Neuronal stem cell (in vitro differentiated cells): Measurements from ENCODE around the gene ZFYVE28.

Source experiments
- DNase-seq: peaks from one replicate; pipeline ENCODE4 v3.0.0-alpha.2; 2013; ENCODE audit warnings: low spot score
- H2AFZ ChIP-seq: one replicate; pipeline ENCODE4 v1.6.1; 2013; ENCODE audit warnings: mild to moderate bottlenecking, low read length, inconsistent platforms
- H2AK5ac ChIP-seq: 2 replicates; pipeline ENCODE4 v1.6.1; 2013; ENCODE audit warnings: low read depth, mild to moderate bottlenecking, inconsistent platforms, low read length, moderate library complexity, mixed read lengths
- H2BK120ac ChIP-seq: 2 replicates; pipeline ENCODE4 v1.6.1; 2013; ENCODE audit warnings: low read depth, mild to moderate bottlenecking, inconsistent platforms, low read length, moderate library complexity, mixed read lengths
- H2BK12ac ChIP-seq: one replicate; pipeline ENCODE4 v1.6.1; 2013; ENCODE audit warnings: low read length, inconsistent platforms
- H2BK15ac ChIP-seq: 2 replicates; pipeline ENCODE4 v1.6.1; 2013; ENCODE audit warnings: mild to moderate bottlenecking, low read length, inconsistent platforms, mixed read lengths
- H2BK5ac ChIP-seq: one replicate; pipeline ENCODE4 v1.6.1; 2013; ENCODE audit warnings: inconsistent platforms, mild to moderate bottlenecking, low read length, moderate library complexity
- H3K14ac ChIP-seq: one replicate; pipeline ENCODE4 v1.6.1; 2013; ENCODE audit warnings: low read length, inconsistent platforms
- H3K18ac ChIP-seq: 2 replicates; pipeline ENCODE4 v1.6.1; 2013; ENCODE audit warnings: low read length, inconsistent platforms
- H3K23ac ChIP-seq: 2 replicates; pipeline ENCODE4 v1.6.1; 2013; ENCODE audit warnings: low read depth, mild to moderate bottlenecking, mixed read lengths, low read length, inconsistent platforms; ENCODE audit not compliant: poor library complexity
- H3K27ac ChIP-seq: replicated peaks from 3 replicates; pipeline ENCODE4 v1.5.1; 2013; ENCODE audit warnings: low read length, inconsistent platforms
- H3K27me3 ChIP-seq, 3 experiments: 2 replicates each; pipeline ENCODE4 v1.6.1; 2013; ENCODE audit warnings: low read length in 3 of 3, mild to moderate bottlenecking in 2 of 3, inconsistent platforms in 1 of 3, low read depth in 1 of 3, mixed read lengths in 1 of 3, moderate library complexity in 1 of 3; ENCODE audit not compliant: control insufficient read depth in 3 of 3, insufficient read depth in 3 of 3
- H3K36me3 ChIP-seq, 2 donors: replicated peaks in 1 of 2; 2 replicates each; pipeline ENCODE4 v1.6.1; 2013; ENCODE audit warnings: low read length in 2 of 2; ENCODE audit not compliant: control insufficient read depth in 2 of 2, insufficient read depth in 2 of 2
- H3K4ac ChIP-seq: 2 replicates; pipeline ENCODE4 v1.6.1; 2013; ENCODE audit warnings: inconsistent platforms, mild to moderate bottlenecking, low read length, moderate library complexity
- H3K4me1 ChIP-seq, 2 donors: 1 replicate in 1 of 2; 2 replicates in 1 of 2; pipeline ENCODE4 v1.6.1; 2013; ENCODE audit warnings: low read length in 2 of 2, low read depth in 1 of 2; ENCODE audit not compliant: control insufficient read depth in 2 of 2, insufficient read depth in 1 of 2
- H3K4me2 ChIP-seq: one replicate; pipeline ENCODE4 v1.6.1; 2013; ENCODE audit warnings: mild to moderate bottlenecking, low read length, inconsistent platforms; ENCODE audit not compliant: insufficient read depth, poor library complexity, severe bottlenecking
- H3K4me3 ChIP-seq, 2 donors: 2 replicates each; pipeline ENCODE4 v1.5.1; 2013; ENCODE audit warnings: low read length in 2 of 2, mild to moderate bottlenecking in 2 of 2, inconsistent platforms in 1 of 2, moderate library complexity in 1 of 2
- H3K79me1 ChIP-seq: one replicate; pipeline ENCODE4 v1.6.1; 2013; ENCODE audit warnings: low read depth, mild to moderate bottlenecking, inconsistent platforms, low read length, moderate library complexity
- H3K9ac ChIP-seq: one replicate; pipeline ENCODE4 v1.6.1; 2013; ENCODE audit warnings: mild to moderate bottlenecking, low read depth, low read length, inconsistent platforms; ENCODE audit not compliant: poor library complexity
- H3K9me3 ChIP-seq, 2 donors: replicated peaks in 1 of 2; 2 replicates each; pipeline versions ENCODE3 to v1.6.1; 2013; ENCODE audit warnings: low read length in 2 of 2, mild to moderate bottlenecking in 2 of 2, inconsistent platforms in 1 of 2, low read depth in 1 of 2, mixed read lengths in 1 of 2, moderate library complexity in 1 of 2; ENCODE audit not compliant: control insufficient read depth in 2 of 2, insufficient read depth in 1 of 2
- H4K8ac ChIP-seq: one replicate; pipeline ENCODE4 v1.6.1; 2013; ENCODE audit warnings: low read depth, mild to moderate bottlenecking, inconsistent platforms, low read length, moderate library complexity
- H4K91ac ChIP-seq: one replicate; pipeline ENCODE4 v1.6.1; 2013; ENCODE audit warnings: low read length, low read depth, mild to moderate bottlenecking, inconsistent platforms; ENCODE audit not compliant: poor library complexity
- WGBS, 2 donors: extraction: QIAGEN DNeasy Blood & Tissue Kit; methylation state at CpG; one replicate each; pipeline ENCODE4 v1.1.7; 2013; ENCODE audit warnings: missing lambda C conversion rate in 2 of 2, mixed read lengths in 1 of 2; ENCODE audit not compliant: insufficient read length in 2 of 2, insufficient replicate concordance in 1 of 2; ENCODE audit errors: extremely low coverage in 2 of 2; 5-methylcytosine and 5-hydroxymethylcytosine counted together

ZFYVE28 gene

DNA sequence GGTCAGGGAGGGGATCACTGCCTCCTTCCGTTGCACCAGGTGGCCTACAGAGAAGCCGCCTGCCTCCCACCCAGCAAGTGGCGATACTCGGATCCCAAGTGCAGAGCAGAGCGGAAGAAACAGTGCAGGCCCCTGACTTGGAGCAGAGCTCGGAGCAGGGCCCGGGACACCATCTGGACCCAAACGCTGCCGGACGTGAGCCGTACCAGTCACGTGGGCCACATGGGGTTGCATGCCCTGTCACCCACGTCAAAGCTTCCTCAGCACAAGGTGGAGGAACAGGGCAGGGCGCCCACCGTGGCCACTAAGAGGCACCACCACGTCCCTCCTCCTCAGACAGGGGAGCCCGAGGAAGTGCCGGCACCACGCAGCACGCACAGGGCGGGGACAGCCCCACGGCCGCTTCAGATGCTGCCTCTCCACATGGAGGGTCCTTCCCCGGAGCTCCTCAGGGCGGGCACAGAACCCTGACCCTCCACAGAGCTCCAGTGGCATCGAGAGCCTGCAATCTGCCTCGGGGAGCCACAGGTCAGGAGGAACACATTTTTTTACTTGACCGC lies 18.7 kb downstream of the ZFYVE28 start:
- H3K14ac ChIP-seq = peak overlapping the region; percentile 14
- no peaks in the 10 kb centered on the region for H3K79me1 ChIP-seq
- H3K27me3 ChIP-seq = peaks cover 2 to 56% (median 14%) of the 10 kb centered on the region in 3 experiments
- H3K23ac ChIP-seq = no peak overlapping the region
- H3K36me3 ChIP-seq = no peaks in the 10 kb centered on the region
- no peak overlapping the region for H2BK15ac ChIP-seq
- no peak overlapping the region for H3K4ac ChIP-seq
- no peak overlapping the region for H4K8ac ChIP-seq
- H2AK5ac ChIP-seq = peak overlapping the region; percentile 53
- H2BK120ac ChIP-seq = no peak overlapping the region
- H3K4me3 ChIP-seq = no peak overlapping the region
- H3K27ac ChIP-seq = no peak overlapping the region
- DNase-seq = no peak
- peaks cover 0 to 2% of the 10 kb centered on the region in 2 donors for H3K9me3 ChIP-seq
- H3K4me1 ChIP-seq = peaks cover 16 to 18% of the 10 kb centered on the region in 2 donors
- peak overlapping the region; percentile 14 for H3K9ac ChIP-seq
- H3K4me2 ChIP-seq = no peak overlapping the region
- H2AFZ ChIP-seq = no peak overlapping the region
- H4K91ac ChIP-seq = no peak overlapping the region
- no peak overlapping the region for H2BK5ac ChIP-seq
- no peak overlapping the region for H2BK12ac ChIP-seq
- no CpG with 5 or more reads among the region's 28 CpGs for WGBS, 2 donors
- peak overlapping the region; percentile 32 for H3K18ac ChIP-seq

DNA sequence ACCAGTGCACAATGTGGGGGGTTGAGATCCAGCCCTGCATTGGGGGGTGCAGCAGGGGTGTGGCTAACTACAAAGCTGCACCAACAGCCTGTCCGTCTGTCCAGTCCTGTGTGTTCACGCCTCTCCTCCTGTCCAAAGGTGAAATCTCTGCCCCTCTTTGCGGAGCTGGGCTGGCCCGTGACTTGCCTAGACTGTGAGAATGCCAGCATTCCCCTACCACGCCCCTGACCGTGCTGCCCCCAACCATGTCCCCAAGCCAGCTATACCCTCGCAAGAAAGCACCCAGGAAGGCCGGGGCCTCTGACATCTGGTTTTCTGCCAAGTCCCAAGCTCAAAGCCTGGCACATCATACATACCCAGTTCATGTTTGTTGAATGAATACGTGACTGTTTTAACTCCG lies 19.2 kb downstream of the ZFYVE28 start:
- Histone ChIP-seq H3K23ac (no peak overlapping the region), H2BK120ac (no peak overlapping the region), H3K14ac (no peak overlapping the region), H3K4me2 (no peak overlapping the region), H2AFZ (no peak overlapping the region), H4K8ac (no peak overlapping the region), H2BK15ac (no peak overlapping the region), H2AK5ac (peak overlapping the region; percentile 53), H3K36me3 (no peaks in the 10 kb centered on the region), H3K27ac (no peak overlapping the region), H3K9ac (peak overlapping the region; percentile 14), H4K91ac (no peak overlapping the region), H3K79me1 (no peaks in the 10 kb centered on the region), H2BK12ac (no peak overlapping the region), H2BK5ac (no peak overlapping the region), H3K18ac (peak overlapping the region; percentile 27), H3K4me3 (no peak overlapping the region), H3K27me3 (peaks cover 2 to 60% (median 19%) of the 10 kb centered on the region in 3 experiments), H3K4ac (no peak overlapping the region), H3K4me1 (peaks cover 16 to 18% of the 10 kb centered on the region in 2 donors), H3K9me3 (peaks cover 0 to 2% of the 10 kb centered on the region in 2 donors)
- WGBS, 2 donors = no CpG with 5 or more reads among the region's 10 CpGs
- DNase-seq = no peak

GRCh38 chr4:2397596-2398379 lies 20.7 kb downstream of the ZFYVE28 start:
- Histone ChIP-seq H3K4me1 (peaks cover 18 to 22% of the 10 kb centered on the region in 2 donors), H3K79me1 (no peaks in the 10 kb centered on the region), H3K4me2 (no peak overlapping the region), H3K4me3 (no peak overlapping the region), H3K9me3 (peaks cover 0 to 2% of the 10 kb centered on the region in 2 donors), H3K27me3 (peaks cover 2 to 66% (median 20%) of the 10 kb centered on the region in 3 experiments), H2AFZ (no peak overlapping the region), H4K8ac (no peak overlapping the region), H3K27ac (no peak overlapping the region), H2AK5ac (peak overlapping the region; percentile 40), H4K91ac (no peak overlapping the region), H2BK15ac (no peak overlapping the region), H3K4ac (no peak overlapping the region), H3K18ac (no peak overlapping the region), H3K14ac (no peak overlapping the region), H3K9ac (no peak overlapping the region), H2BK12ac (no peak overlapping the region), H3K36me3 (no peaks in the 10 kb centered on the region), H2BK120ac (no peak overlapping the region), H2BK5ac (no peak overlapping the region), H3K23ac (no peak overlapping the region)
- DNase-seq = no peak
- WGBS, 2 donors = no CpG with 5 or more reads among the region's 20 CpGs

DNA sequence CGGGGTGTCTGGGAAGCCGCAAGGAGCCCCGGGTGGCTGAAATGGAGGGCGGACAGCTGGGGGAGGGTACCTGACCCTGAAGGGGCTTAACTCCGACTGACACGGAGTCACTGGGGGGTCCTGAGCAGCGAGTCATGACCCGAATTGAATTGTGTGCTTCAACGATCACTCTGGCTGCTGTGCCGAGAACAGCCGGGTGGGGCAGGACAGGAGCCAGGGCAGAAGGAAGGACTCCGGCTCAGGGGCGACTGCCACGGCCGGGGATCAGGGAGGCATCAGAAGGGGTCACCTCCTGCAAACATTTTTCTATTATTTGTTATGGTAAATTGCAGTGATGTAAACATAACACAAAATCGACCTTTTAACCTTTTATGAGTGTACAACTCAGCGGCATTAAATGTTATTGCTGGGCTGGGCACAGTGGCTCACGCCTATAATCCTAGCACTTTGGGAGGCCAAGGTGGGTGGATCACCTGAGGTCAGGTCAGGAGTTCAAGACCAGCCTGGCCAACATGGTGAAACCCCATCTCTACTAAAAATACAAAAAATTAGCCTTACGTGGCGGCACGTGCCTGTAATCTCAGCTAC lies 21.6 kb downstream of the ZFYVE28 start:
- peaks cover 2 to 69% (median 19%) of the 10 kb centered on the region in 3 experiments for H3K27me3 ChIP-seq
- no peak overlapping the region for H3K4me3 ChIP-seq
- no peak overlapping the region for H3K4me2 ChIP-seq
- H3K4me1 ChIP-seq = peaks cover 11 to 14% of the 10 kb centered on the region in 2 donors
- no peak overlapping the region for H2AK5ac ChIP-seq
- H3K79me1 ChIP-seq = no peaks in the 10 kb centered on the region
- no peak overlapping the region for H4K91ac ChIP-seq
- H3K23ac ChIP-seq = no peak overlapping the region
- H3K18ac ChIP-seq = no peak overlapping the region
- H3K9me3 ChIP-seq = peaks cover 0 to 2% of the 10 kb centered on the region in 2 donors
- H2BK5ac ChIP-seq = no peak overlapping the region
- WGBS, 2 donors = no CpG with 5 or more reads among the region's 21 CpGs
- no peak for DNase-seq
- no peak overlapping the region for H2AFZ ChIP-seq
- H4K8ac ChIP-seq = no peak overlapping the region
- H3K27ac ChIP-seq = no peak overlapping the region
- H3K4ac ChIP-seq = no peak overlapping the region
- H2BK120ac ChIP-seq = no peak overlapping the region
- H3K36me3 ChIP-seq = no peaks in the 10 kb centered on the region
- H3K9ac ChIP-seq = no peak overlapping the region
- no peak overlapping the region for H2BK12ac ChIP-seq
- H3K14ac ChIP-seq = no peak overlapping the region
- H2BK15ac ChIP-seq = no peak overlapping the region
